NCI-H2107 (cell line): ENCODE measurements around the gene MYBBP1A.
A peak's percentile ranks its signal among the peaks of the same experiment; 100 is the strongest.

Experiments used
- DNase-seq: peaks from one replicate; lab custom pipeline; 2025; lab: John Stamatoyannopoulos, UW

Gene MYBBP1A

DNA sequence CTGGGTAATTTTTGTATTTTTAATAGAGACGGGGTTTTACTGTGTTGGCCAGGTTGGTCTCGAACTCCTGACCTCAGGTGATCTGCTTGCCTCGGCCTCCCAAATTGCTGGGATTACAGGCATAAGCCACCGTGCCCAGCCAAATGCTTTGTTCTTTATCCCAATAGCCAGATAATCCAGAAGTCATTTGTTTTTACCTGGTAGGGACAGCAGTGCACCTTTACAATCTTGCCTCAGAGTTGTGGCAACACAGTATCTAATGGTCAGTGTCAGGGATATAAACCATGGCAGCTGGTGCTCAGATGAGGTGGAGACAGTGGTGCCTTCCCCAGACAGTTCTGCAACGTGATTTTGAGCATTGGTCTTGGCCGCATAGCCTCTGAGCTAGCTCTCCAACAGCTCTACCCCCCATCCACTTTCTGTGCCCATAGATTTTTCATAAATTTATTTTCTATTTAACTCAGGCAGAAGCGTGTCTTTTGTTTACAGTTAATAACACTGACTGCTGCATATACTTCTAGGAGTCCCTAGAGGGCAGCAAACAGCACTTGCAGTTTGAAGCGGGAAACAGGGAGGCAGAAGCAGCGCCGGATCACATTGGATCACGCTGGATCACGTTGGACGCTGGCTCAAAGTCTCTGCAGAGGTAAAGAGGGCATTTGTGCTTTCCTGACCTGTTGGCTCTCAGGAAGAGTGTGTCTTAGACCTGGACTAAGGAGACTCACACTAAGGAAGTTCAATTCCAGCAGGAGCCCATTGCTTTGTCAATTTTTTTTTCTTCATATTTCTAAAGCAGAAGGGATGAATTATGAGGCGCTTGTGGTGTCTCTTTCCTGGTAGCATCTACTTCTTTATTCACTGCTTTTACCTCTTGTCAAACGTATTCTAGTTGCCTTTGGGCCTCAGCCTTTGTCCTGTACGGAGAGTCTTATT is 10.3 kb upstream of the MYBBP1A start:
- DNase-seq = peak; percentile 52

DNA sequence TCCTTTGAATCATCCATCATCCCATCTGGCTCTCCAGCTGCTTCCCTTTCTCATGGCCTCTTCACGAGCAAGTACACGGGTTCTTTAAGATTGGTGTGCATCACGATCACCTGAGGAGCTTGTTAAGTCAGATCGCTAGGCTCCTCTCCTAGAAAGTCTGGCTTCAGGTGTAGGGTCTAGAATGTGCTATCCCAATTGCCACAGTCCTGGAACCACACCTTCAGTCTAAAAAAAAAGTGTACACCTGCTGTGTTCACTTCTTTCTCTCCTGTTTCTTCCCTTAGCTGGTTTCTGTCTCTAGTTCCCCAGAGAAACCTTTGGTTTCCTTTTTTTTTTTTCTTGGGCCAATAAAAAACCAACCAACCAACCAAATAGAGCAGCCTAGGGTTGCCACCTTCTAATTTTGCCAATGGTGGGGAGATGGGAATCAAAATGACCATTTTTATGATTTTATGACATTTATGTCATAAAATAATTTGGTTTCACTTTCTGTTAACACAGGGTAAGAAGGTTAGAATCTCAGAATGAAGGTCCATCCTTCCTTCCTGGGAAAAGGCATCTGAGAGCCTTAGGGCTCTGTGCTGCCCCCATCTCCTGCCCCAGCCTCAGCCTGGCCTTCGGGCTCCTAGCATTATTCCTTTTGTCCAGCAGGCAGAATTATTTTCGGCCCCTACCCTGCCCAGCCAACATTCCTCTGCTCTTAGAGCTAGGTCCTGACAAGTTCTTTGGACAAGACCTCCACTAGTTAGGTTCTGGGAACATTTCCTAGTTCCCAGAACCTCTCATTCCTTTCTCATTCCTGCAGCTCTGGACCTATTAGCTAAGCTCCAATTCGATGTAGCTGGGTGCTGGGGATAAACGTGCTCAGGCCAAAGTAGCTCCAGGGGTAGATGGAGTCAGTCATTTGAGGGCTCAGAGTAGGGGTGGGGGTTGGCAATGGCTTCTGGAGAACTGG is 7.1 kb upstream of the MYBBP1A start:
- no peak for DNase-seq

DNA sequence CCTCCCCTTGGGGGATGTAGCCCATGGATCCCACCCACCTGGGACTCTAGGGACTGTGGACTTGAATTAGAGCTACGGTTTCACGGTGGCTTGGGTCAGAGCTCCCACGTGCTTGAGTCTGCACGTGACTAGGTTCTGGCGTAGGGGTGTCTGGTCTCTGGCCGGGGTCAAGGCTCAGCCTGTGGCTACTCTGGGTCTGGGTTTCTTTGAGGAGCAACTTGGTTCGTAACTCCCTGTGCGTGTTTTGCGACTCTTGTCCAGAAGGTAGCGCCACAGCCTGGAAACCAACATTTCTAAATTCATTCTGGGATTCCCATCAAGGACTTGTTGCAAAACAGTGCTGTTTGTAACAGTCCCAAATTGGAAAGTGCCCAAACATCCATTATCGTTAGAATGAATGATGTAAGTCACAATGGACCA is 5.7 kb upstream of the MYBBP1A start:
- DNase-seq = no peak

DNA sequence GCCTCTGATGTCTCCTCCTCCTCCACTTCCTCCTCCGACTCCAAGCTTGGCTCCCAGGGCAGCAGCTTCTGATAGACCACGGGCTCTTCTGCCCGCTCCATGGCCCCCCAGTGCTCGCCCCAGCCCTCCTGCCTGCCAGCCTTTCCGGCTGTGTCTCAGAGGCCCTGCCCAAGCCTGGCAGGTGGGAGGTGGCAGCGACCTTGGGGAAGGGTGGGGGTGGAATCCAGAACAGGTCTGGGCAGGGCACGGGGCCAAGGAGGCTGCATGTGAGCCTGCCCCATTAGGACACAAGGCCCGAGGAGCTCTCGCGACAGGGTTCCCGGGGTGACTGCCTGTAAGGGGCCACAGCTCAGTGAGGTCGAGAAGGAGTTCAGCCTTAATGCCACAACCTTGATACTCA is 5.2 kb upstream of the MYBBP1A start, which contains the start of gene GGT6:
Gene GGT6, minus strand, starts transcription at position 157 of the 400 bp plus-strand sequence. Its CDS starts 56 bp downstream, at position 101.
- DNase-seq = no peak

DNA sequence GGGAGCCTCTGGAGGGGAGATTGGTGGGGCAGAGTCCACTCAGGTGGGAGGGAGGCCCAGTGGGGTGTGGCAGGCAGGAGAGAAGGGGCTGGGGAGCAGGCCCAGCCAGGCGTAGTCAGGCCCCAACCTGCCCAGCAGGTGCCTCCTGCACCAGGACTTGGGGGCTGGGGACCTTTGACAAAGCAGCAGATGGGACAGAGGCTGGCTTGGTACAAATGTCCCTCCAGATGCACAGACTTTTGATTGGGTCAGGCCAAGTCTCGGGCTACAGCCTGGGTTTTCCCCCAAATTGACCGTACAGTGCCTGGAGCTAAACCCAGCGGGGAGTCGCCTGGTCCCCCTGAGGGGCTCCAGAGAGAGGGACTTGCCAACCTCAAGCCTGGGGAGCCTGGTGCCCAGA is 4.8 kb upstream of the MYBBP1A start:
- DNase-seq = no peak

DNA sequence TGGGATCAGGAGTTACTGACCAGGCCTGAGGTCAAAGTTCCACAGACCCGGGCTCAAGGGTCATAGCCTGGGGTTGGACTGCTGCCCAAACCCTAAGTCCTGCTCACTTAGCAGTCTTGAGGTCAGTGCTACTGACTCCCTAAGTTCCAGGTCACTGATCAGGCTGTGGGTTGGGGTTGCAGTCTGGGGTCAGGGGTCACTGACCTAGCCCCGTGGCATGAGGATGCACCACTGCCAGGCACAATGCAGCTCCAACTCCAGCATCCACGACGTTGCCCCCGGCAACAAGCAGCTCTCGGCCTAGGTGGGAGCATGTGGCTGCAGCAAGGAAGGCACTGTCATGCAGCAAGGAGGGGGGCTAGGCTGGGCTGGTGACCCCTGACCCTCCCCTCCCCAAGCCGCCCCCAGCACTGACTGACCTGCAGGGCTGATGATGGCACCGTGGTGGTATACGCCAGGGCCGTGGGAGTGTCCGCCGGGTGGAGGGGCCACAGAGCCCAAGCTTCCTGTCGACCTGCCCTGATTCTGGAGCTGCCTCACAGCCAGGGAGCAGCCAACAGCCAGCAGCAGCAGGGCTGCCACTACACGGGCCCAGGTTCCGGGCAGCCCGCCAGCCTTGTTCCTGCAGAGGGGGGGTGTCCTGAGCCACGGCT is 4.1 kb upstream of the MYBBP1A start:
- no peak for DNase-seq

DNA sequence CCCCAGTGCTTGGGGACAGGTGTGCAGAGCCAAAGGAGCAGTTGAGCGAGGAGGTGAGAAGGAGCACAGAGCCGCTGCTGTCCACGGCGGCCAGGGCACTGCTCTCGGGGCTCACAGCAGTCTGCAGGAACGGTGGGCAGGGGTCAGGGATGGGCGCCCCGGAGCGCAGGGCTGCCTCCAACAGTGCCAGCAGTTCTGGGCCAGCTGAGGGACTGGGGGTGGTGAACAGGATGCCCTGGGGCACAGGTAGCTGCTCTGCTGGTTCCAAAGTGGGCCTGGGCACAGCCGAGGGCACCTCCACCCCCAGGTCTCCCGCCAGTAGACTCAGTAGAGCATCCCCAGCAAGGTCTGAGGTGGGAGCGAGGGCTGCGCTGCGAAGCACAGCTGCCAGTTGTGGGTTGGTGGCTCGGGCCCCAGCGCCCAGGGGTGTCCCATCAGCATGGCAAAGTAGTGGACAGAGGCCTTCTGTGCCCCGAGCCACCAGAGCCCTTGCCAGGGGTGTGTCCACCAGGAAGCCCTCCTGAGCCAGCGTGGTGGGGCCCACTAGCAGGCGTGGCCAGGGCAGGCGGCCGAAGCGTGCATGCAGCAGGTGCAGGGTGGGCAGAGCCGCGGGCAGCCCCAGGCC is 3.3 kb upstream of the MYBBP1A start:
- DNase-seq = no peak

DNA sequence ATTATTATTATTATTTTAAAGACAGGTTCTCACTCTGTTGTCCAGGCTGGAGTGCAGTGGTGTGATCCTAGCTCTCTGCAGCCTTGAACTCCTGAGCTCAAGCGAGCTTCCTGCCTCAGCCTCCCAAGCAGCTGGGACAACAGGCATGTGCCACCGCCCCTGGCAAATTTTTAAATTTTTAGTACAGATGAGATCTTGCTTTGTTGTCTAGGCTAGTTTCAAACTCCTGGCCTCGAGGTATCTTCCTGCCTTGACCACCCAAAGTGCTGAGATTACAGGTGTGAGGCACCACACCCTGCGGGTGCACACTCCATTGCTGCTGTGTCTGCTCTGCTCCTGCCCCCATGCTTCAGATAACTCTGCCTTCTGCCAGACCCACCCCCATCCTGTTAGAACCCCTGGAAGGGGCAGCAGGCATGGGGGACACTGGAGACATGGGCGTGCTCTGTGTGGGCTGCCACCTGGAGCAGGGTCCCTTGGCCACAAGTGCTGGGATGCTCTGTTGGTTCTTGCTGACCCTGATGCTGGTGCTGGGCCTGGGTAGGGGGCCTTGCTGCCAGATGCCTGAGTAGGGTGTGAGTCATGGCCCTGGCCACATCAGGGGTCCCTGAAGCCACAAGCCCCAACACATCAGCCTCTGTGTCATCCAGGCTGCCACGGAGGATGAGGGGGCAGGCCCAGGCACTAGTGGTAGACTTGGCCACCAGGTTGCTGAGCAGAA is 2.6 kb upstream of the MYBBP1A start:
- no peak for DNase-seq

DNA sequence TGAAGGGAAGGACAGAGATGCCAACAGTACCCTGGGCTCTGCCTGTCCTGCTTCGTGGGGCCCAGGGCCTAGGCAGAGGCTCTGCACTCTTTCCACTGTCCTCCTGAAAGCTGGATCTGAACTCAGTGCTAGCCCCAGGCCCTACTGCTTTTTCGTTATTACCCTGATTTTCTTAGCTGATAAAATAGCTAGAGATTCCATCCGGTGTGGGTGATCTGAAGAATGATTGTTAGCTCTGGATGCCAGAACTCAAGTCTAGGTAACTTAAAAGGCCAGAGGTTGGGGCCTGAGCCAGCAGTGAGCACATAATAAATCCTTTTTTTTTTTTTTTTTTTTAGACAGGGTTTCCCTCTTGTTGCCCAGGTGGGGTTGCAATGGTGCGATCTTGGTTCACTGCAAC is 1.8 kb upstream of the MYBBP1A start:
- no peak for DNase-seq

DNA sequence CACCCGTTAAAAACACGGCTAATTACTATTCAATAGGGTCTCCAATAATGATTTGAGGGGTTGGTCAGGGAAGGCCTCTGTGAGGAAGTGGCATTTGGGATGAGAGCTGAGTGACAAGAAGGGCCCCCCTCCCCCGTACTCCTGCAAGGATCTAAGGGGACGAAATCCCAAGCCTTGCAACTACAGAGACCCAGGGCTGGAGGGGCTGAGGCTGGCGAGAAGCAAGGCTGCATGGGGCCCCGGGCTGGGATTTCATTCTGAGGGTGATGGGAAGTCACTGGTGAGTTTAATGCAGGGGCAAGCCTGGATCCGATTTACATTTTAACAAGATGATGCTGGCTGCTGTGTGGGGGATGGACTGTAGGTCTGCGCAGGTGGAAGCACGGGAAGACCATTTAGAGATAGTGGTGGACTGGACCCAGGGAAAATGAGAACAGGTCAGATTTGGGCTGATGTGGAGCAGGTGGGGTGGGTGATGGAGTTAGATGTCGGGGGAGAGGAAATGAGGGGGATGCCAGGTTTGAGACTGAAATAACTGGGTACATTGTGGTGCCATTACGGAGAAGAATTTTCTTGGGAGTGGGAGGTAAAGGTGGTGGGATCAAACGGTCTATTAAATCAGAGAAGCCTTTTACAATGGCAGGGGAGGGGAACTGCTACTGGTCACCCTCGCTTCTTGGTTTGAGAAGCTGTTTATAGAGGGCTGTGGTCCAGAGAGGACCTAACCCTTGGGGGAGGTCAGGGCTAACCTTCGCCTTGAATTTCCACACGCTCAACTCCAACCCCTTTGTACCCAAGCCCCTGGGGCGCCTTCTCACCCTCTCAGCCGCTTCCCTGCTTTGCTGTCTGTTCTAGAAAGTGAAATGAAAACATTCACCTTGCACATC is 932 bp upstream of the MYBBP1A start:
- no peak for DNase-seq

DNA sequence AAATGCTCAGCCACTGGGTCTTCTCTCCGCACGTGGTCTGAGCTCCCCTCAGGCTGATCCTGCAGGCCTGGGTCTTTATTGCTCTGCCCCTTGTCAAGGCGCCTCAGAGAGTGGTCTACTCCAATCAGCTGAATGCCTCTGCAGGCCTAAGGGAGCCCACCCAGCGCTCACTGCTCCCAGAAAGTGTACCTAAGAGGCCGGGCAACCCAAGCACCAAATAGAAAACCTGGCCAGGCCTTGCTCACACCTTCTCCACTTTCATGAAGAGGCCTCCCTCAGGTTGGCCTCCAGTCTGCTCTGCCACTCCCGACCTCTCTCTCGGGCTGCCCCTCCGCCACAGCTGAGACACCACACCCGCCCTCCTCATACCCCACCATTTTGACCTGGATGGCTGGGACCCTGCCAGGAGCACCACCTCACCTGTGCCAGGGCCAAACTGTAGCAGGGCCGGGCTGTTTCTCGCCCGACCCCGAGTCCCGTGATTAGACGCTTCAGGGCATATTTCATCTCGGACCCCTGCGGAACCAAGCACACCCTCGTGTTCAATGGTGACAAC is 665 bp downstream of the MYBBP1A start:
- DNase-seq = no peak

DNA sequence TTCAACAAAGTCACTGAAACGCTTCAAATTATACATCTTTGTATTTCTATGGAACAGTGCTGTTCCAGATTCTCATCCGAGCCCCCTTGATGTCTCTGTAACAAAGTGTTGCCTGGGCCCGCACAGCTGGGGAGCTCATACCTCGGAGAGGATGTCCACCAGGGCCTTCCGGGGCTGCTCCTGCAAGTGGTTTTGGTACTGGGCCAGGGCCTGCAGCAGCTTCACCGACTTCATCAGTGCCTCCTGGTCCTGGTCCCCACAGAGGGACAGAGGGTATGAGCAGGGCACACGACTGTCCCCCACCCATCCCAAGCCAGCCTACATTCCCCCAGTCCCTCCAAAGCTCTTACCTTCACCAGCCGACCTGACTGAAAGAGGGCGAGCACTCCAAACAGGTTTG is 1.5 kb downstream of the MYBBP1A start:
- no peak for DNase-seq

DNA sequence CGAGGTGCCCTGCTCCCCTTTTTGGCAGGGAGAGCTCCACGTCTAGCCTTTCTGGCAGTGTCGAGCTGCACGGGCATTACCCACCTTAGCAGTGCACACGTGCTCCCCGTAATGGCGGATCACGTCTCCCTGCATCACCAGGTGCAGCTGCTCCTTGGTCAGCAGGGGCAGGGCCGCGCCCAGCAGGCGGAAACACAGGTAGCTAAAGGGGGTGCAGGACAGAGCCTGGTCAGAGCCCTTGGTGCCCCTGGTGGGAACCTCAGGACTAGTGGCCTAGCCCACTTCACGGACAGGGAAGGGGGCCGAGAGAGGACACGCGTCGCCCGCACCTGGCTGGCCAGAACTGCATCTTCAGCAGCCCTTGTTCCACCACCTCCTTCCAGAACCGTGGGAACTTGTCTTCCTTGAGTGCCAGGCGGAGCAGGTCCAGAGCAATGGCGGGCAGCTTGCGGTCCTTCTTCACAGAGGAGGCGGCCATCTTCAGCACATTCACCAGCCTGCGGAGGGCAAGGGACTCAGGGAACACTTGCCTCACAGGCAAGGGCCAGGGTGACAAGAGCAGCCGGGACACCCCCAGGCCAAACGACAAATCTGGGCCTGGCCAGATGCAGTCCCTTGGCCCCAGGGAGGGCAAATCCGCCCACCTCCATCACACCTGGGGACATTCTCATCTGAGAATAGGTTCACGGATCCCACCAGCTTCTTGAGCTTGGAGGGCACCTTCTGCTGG is 3.2 kb downstream of the MYBBP1A start:
- no peak for DNase-seq

DNA sequence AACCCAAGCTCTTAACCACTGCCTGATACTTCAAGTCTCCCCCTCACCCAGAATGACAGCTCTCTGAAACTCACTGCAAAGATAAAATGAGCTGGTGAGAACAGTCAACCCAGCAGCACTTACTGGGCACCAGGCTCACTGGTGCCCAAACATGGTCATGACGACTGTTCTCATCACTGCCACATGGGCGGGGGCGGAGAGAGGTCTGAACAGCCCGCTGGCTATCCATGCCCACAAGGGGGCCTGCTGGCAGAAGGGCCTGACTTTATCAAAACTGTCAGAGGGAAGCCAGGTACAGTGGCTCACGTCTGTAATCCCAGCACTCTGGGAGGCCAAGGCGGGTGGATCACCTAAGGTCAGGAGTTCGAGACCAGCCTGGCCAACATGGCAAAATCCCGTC is 4.0 kb downstream of the MYBBP1A start:
- no peak for DNase-seq

DNA sequence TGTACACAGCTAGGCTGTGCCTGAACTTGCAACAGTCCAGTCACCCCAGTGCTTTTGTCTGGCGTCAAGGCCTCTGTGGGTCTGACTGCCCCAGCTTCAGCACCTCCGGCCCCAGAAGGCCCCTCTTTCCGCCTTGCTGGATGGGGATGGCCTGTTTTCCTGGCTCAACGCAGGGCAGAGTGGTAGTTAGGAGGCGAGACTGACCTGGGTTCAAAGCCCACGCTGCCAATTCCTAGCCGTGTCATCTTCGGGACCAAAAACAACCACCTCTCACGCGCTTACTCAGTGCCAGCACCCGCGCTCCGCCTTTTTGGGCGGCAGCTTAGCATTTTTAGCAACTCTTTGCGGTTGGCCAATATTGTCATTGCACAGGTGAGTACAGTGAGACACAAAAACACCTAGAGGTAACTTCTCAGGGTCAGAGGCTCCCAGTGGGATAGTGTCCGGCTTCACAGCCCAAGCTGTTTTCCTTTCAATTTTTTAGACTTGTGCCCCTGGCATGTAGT is 4.6 kb downstream of the MYBBP1A start:
- no peak for DNase-seq

DNA sequence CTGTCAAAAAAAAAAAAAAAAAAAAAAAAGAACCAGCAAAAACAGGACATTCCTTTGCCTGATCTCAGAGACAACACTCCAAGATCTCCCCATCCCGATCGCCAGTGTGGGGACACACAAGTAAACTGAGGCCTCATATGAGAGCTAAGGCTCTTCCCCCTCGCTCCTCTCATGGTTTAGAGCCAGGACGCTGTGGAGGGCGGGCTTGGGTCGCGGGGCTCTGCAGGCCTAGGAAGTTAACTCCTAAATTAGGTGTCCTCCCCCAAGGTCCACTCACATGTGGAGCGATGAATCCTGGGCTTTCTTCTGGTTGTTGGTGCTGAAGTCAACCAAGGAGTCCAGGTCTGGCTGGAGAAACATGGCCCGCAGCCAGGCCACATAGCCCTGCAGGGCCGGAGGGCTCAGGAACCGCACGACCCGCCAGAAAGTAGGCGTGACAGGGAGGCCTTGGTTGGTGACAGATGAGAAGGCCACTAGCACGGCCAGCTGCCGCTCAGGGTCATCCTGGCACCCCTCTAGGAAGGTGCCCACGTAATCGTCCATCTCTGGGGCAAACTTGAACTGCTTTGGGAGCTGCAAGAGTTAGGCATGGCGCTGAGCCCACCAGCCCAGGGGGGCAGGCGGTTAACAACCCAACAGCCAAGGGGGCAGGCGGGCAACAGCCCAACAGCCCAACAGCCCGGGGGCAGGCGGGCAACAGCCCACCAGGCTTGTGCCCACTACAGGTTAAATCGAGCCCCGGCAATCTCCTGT is 5.2 kb downstream of the MYBBP1A start:
- no peak for DNase-seq

DNA sequence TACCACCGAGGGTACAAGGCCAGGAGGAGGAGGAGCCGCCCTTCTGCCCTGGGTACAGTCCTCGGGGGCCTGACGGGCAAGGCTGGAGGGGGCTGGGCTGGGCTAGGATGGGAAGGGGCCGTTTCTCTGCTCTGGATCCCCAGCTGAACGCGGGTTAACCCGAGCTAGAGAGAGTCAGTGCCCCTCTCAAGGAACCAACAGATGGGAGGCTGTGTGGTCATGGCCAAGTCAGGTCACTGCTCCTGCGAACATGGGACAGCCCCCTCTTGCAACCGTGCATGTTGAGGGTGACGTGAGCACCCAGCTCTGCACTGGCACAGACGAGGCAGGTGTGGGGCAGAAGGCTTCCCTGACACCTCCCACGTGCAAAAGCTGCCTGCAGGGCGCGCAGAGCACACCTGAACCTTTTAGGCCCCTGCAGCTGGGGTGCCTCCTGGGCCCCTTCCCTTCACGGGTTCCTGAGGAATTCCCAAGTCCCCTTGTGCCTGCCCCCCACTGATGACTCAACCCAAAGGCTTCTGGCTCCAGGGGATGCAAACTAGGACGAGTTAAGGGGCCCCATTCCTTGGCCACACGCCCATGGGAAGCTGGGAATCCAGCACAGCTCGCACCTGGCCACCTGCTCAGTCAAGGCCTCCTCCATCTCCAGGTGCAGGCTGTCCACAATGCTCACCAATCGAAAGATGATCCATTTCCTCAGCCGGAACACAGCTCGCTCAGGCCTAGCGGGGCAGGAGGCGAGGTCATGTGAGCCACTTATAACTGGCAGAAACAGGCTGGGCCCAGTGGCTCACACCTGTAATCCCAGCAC is 6.3 kb downstream of the MYBBP1A start:
- DNase-seq = no peak
